ENCODE measurements around the gene TTF1. TPM values are rescaled to one million over a fixed set of nuclear protein-coding genes. Genes with fewer than 3 reads are reported as not detected.
A peak's percentile ranks its signal among the peaks of the same experiment; 100 is the strongest.

Gene TTF1
- polyA plus RNA-seq, 1 experiment: 10.0 TPM

GRCh38 chr9:132364068-132364467 is 42.6 kb downstream of the TTF1 start:
- peaks cover 6% of the 10 kb centered on the region for H3K27me3 ChIP-seq (ENCODE audit: control insufficient read depth, insufficient read depth, low read length)
- ChIA-PET CTCF (no interaction called here), POLR2A (no interaction called here)
- TF ChIP-seq CTCF (IDR thresholded peaks at IDR 0.05; ENCODE audit: low read depth, low read length): no peak
- no peak overlapping the region for H3K4me3 ChIP-seq (ENCODE audit: low read depth, low read length)
- no peak overlapping the region for H3K27ac ChIP-seq (ENCODE audit: low read depth, low read length)
- no peak for DNase-seq (ENCODE audit: low read depth, low spot score)
- H3K9me3 ChIP-seq (ENCODE audit: control insufficient read depth, insufficient read depth, low read length): no peaks in the 10 kb centered on the region

- POLR2A ChIA-PET: no interaction called here
- no peak overlapping the region for H3K4me3 ChIP-seq (ENCODE audit: low read depth, low read length)
- no peak for DNase-seq (ENCODE audit: low read depth, low spot score)
- CTCF ChIA-PET: no interaction called here
- H3K27ac ChIP-seq (ENCODE audit: low read depth, low read length): no peak overlapping the region
- TF ChIP-seq CTCF (IDR thresholded peaks at IDR 0.05; ENCODE audit: low read depth, low read length): no peak
- H3K27me3 ChIP-seq (ENCODE audit: control insufficient read depth, insufficient read depth, low read length): no peaks in the 10 kb centered on the region
- peaks cover 4% of the 10 kb centered on the region; the same call in 1 of the 2 replicates for H3K9me3 ChIP-seq (ENCODE audit: control insufficient read depth, insufficient read depth, low read length)
These were observed 48.9 kb downstream of the TTF1 start for GRCh38 chr9:132357764-132358163.

DNA sequence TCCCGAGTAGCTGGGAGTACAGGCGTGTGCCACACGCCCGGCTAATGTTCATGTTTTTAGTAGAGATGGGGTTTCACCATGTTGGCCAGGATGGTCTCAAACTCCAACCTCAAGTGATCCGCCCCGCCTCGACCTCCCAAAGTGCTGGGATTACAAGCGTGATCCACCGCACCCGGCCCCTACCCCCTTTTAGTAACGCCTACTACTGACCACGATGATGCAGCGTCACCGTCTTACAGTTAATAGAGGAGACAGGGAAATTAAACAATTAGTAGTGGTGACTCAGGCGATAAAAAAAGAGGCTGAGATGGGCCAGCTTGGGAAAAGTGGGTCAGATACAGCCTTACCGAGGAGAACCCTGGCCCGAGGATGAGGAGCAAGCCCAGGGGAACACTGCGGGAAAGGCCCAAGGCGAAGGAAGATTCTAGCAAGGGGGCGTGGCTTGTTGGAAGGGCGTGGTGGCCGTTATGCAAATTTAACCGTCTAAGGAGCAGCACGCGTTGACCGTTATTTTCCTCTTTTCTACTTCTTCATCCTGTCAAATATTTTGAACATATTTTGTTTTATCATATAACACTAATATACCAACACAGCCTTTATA is 50.2 kb downstream of the TTF1 start:
- no peaks in the 10 kb centered on the region for H3K27me3 ChIP-seq (ENCODE audit: control insufficient read depth, insufficient read depth, low read length)
- DNase-seq (ENCODE audit: low read depth, low spot score): no peak
- ChIA-PET CTCF (no interaction called here), POLR2A (no interaction called here)
- TF ChIP-seq CTCF (IDR thresholded peaks at IDR 0.05; ENCODE audit: low read depth, low read length): no peak
- H3K4me3 ChIP-seq (ENCODE audit: low read depth, low read length): no peak overlapping the region
- H3K9me3 ChIP-seq (ENCODE audit: control insufficient read depth, insufficient read depth, low read length): peaks cover 4% of the 10 kb centered on the region; the same call in 1 of the 2 replicates
- H3K27ac ChIP-seq (ENCODE audit: low read depth, low read length): no peak overlapping the region

- peak within 1 kb of the TSS; percentile 80 for H3K27ac ChIP-seq (ENCODE audit: low read depth, low read length)
- CTCF ChIA-PET: interaction anchor here (1.2 kb wide), 1 partner anchor 220 kb away, joined by 8 read pairs; no protein-coding TSS in a partner anchor
These were observed 51.8 kb downstream of the TTF1 start, which contains the start of gene SETX for GRCh38 chr9:132354637-132355355. Gene SETX (minus strand): TSS chr9:132354986. CDS start chr9:132349428, 5,558 bp downstream.

More at GRCh38 chr9:132354637-132355355, 51.8 kb downstream of the TTF1 start, which contains the start of gene SETX:
- no peak for TF ChIP-seq CTCF (IDR thresholded peaks at IDR 0.05; ENCODE audit: low read depth, low read length)
- H3K4me3 ChIP-seq (ENCODE audit: low read depth, low read length): peak within 1 kb of the TSS; percentile 96
- peak; percentile 82 for DNase-seq (ENCODE audit: low read depth, low spot score)
- peaks cover 4% of the 10 kb centered on the region; the same call in 1 of the 2 replicates for H3K9me3 ChIP-seq (ENCODE audit: control insufficient read depth, insufficient read depth, low read length)
- H3K27me3 ChIP-seq (ENCODE audit: control insufficient read depth, insufficient read depth, low read length): no peaks in the 10 kb centered on the region
- POLR2A ChIA-PET: interaction anchor here (0.5 to 0.8 kb wide), 4 partner anchors 10 to 1229 kb away, joined by 3 to 7 read pairs (median 5); partner anchors contain the start of gene NUP214
